GM12875 (cell line): ENCODE results near the gene NAA11.

Experiments
- H3K4me3 ChIP-seq: one replicate; pipeline ENCODE4 v1.5.1; 2011; ENCODE audit warnings: low read depth, low read length, control low read depth
- CTCF ChIP-seq: IDR thresholded peaks from 2 replicates; pipeline ENCODE4 v1.5.1; 2011; ENCODE audit warnings: low read depth, mild to moderate bottlenecking, control low read depth, inconsistent platforms, low read length, moderate library complexity, borderline replicate concordance; ENCODE audit not compliant: insufficient read depth

Gene NAA11

GRCh38 chr4:79358438-79358837 is 32.6 kb upstream of the NAA11 start:
- no peak for TF ChIP-seq CTCF
- no peak overlapping the region for H3K4me3 ChIP-seq

GRCh38 chr4:79357365-79357764 is 31.5 kb upstream of the NAA11 start:
- H3K4me3 ChIP-seq, result no peak overlapping the region
- TF ChIP-seq CTCF, result no peak

GRCh38 chr4:79353075-79353474 is 27.2 kb upstream of the NAA11 start:
- H3K4me3 ChIP-seq, result no peak overlapping the region
- TF ChIP-seq CTCF, result no peak

- H3K4me3 ChIP-seq, result no peak overlapping the region
- TF ChIP-seq CTCF, result no peak
These were observed 22.5 kb upstream of the NAA11 start for GRCh38 chr4:79348405-79348804.

GRCh38 chr4:79341893-79342653 is 16.2 kb upstream of the NAA11 start:
- no peak for TF ChIP-seq CTCF
- no peak overlapping the region for H3K4me3 ChIP-seq

- no peak overlapping the region for H3K4me3 ChIP-seq
- no peak for TF ChIP-seq CTCF
These were observed 14.7 kb upstream of the NAA11 start for GRCh38 chr4:79340568-79340967.

GRCh38 chr4:79338148-79338547 is 12.3 kb upstream of the NAA11 start:
- no peak for TF ChIP-seq CTCF
- H3K4me3 ChIP-seq, result no peak overlapping the region
